Measurements from ENCODE around the gene ABLIM2.

DNA sequence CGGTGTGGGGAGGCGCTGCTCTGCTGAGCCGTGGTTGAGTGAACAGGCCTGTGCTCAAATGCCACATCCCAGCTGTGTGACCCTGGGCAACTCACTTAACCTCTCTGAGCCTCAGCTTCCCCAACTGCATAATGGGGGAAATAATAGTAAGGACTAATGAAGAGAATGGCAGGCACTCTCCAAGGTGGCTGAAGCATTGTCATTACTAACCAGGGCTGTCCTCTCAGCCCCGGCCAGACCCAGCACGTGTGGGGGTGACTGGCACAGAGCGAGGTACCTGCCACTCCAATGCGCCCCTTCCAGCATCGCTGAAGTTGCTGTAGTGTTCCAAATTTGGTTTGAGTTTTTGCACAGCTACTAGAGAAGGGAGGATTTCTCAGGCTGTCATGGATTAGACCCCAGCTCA, 80.0 kb downstream of the ABLIM2 start:
- TF ChIP-seq POLR2A (IDR thresholded peaks at IDR 0.05): no peak
- TF ChIP-seq, protein P1, sequence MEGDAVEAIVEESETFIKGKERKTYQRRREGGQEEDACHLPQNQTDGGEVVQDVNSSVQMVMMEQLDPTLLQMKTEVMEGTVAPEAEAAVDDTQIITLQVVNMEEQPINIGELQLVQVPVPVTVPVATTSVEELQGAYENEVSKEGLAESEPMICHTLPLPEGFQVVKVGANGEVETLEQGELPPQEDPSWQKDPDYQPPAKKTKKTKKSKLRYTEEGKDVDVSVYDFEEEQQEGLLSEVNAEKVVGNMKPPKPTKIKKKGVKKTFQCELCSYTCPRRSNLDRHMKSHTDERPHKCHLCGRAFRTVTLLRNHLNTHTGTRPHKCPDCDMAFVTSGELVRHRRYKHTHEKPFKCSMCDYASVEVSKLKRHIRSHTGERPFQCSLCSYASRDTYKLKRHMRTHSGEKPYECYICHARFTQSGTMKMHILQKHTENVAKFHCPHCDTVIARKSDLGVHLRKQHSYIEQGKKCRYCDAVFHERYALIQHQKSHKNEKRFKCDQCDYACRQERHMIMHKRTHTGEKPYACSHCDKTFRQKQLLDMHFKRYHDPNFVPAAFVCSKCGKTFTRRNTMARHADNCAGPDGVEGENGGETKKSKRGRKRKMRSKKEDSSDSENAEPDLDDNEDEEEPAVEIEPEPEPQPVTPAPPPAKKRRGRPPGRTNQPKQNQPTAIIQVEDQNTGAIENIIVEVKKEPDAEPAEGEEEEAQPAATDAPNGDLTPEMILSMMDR (IDR thresholded peaks at IDR 0.05): no peak
- no peak for TF ChIP-seq POLR2AphosphoS5 (IDR thresholded peaks at IDR 0.05)
